Measurements from ENCODE around the gene PASD1.
"Not testable (repeated sequence)": the region's sequence is repeated elsewhere in the genome, so short reads cannot be mapped to it uniquely, and the experiment has no call there.

PASD1 gene

GRCh38 chrX:151694121-151694520 is 130.6 kb downstream of the PASD1 start:
- H3K23ac ChIP-seq (ENCODE audit: low read depth, low read length, poor library complexity) = no peak overlapping the region
- H3K9me3 ChIP-seq (replicated peaks in 1 of 2; ENCODE audit: control insufficient read depth in 2 of 2, insufficient read depth in 1 of 2, low read depth in 1 of 2, low read length in 2 of 2) = no peaks in the 10 kb centered on the region
- no peak overlapping the region for H3K27ac ChIP-seq (replicated peaks; ENCODE audit: low read length)
- H3K4me3 ChIP-seq (ENCODE audit: low read length in 2 of 2) = no peak overlapping the region
- H3K79me1 ChIP-seq (ENCODE audit: low read depth, low read length) = no peaks in the 10 kb centered on the region
- no peak overlapping the region for H3K4me2 ChIP-seq (ENCODE audit: insufficient read depth, low read length, poor library complexity, severe bottlenecking)
- no peak overlapping the region for H3K14ac ChIP-seq (ENCODE audit: low read length)
- no peak overlapping the region for H2AFZ ChIP-seq (ENCODE audit: low read length)
- peak overlapping the region; percentile 58 for H2BK15ac ChIP-seq (ENCODE audit: low read length)
- no CpG with 5 or more reads among the region's 12 CpGs for WGBS, 2 donors (ENCODE audit: extremely low coverage in 2 of 2, insufficient read length in 2 of 2, insufficient replicate concordance in 1 of 2)
- H3K4ac ChIP-seq (ENCODE audit: low read length) = no peak overlapping the region
- H4K8ac ChIP-seq (ENCODE audit: low read depth, low read length) = no peak overlapping the region
- no peak overlapping the region for H2AK5ac ChIP-seq (ENCODE audit: low read depth, low read length)
- H2BK12ac ChIP-seq (ENCODE audit: low read length) = no peak overlapping the region
- peaks cover 0 to 4% of the 10 kb centered on the region in 2 donors for H3K4me1 ChIP-seq (ENCODE audit: control insufficient read depth in 2 of 2, insufficient read depth in 1 of 2, low read depth in 1 of 2, low read length in 2 of 2)
- peaks cover 0 to 32% (median 0%) of the 10 kb centered on the region in 3 experiments for H3K27me3 ChIP-seq (ENCODE audit: control insufficient read depth in 3 of 3, insufficient read depth in 3 of 3, low read depth in 1 of 3, low read length in 3 of 3)
- H4K91ac ChIP-seq (ENCODE audit: low read depth, low read length, poor library complexity) = no peak overlapping the region
- H2BK120ac ChIP-seq (ENCODE audit: low read depth, low read length) = no peak overlapping the region
- DNase-seq (ENCODE audit: low spot score) = no peak
- H3K18ac ChIP-seq (ENCODE audit: low read length) = no peak overlapping the region
- H2BK5ac ChIP-seq (ENCODE audit: low read length) = no peak overlapping the region
- H3K9ac ChIP-seq (ENCODE audit: low read depth, low read length, poor library complexity) = no peak overlapping the region
- H3K36me3 ChIP-seq (replicated peaks in 1 of 2; ENCODE audit: control insufficient read depth in 2 of 2, insufficient read depth in 2 of 2, low read length in 2 of 2) = no peaks in the 10 kb centered on the region

GRCh38 chrX:151694661-151695582 is 131.4 kb downstream of the PASD1 start, which contains the start of gene PRRG3:
PRRG3 (plus strand) TSS chrX:151695458; CDS start chrX:151698815, 3,357 bp downstream.
- H3K4me1 ChIP-seq (ENCODE audit: control insufficient read depth in 2 of 2, insufficient read depth in 1 of 2, low read depth in 1 of 2, low read length in 2 of 2) = peaks cover 0 to 4% of the 10 kb centered on the region in 2 donors
- H2BK12ac ChIP-seq (ENCODE audit: low read length) = no peak within 1 kb of the TSS
- peaks cover 0 to 32% (median 0%) of the 10 kb centered on the region in 3 experiments for H3K27me3 ChIP-seq (ENCODE audit: control insufficient read depth in 3 of 3, insufficient read depth in 3 of 3, low read depth in 1 of 3, low read length in 3 of 3)
- peak within 1 kb of the TSS; percentile 81 for H3K9ac ChIP-seq (ENCODE audit: low read depth, low read length, poor library complexity)
- no peak within 1 kb of the TSS for H3K4ac ChIP-seq (ENCODE audit: low read length)
- no peaks in the 10 kb centered on the region for H3K9me3 ChIP-seq (replicated peaks in 1 of 2; ENCODE audit: control insufficient read depth in 2 of 2, insufficient read depth in 1 of 2, low read depth in 1 of 2, low read length in 2 of 2)
- H2BK120ac ChIP-seq (ENCODE audit: low read depth, low read length) = no peak within 1 kb of the TSS
- peak within 1 kb of the TSS; percentile 43 for H3K4me2 ChIP-seq (ENCODE audit: insufficient read depth, low read length, poor library complexity, severe bottlenecking)
- H2BK15ac ChIP-seq (ENCODE audit: low read length) = peak within 1 kb of the TSS; percentile 58
- peak within 1 kb of the TSS; percentile 92 for H3K18ac ChIP-seq (ENCODE audit: low read length)
- peak within 1 kb of the TSS; percentile 38 for H3K14ac ChIP-seq (ENCODE audit: low read length)
- WGBS, 2 donors (ENCODE audit: extremely low coverage in 2 of 2, insufficient read length in 2 of 2, insufficient replicate concordance in 1 of 2) = no CpG with 5 or more reads among the region's 100 CpGs
- no peaks in the 10 kb centered on the region for H3K79me1 ChIP-seq (ENCODE audit: low read depth, low read length)
- no peak within 1 kb of the TSS for H3K27ac ChIP-seq (replicated peaks; ENCODE audit: low read length)
- DNase-seq (ENCODE audit: low spot score) = no peak
- H2BK5ac ChIP-seq (ENCODE audit: low read length) = no peak within 1 kb of the TSS
- no peaks in the 10 kb centered on the region for H3K36me3 ChIP-seq (replicated peaks in 1 of 2; ENCODE audit: control insufficient read depth in 2 of 2, insufficient read depth in 2 of 2, low read length in 2 of 2)
- peak within 1 kb of the TSS in 1 of 2 donors; percentile 85 for H3K4me3 ChIP-seq (ENCODE audit: low read length in 2 of 2)
- no peak within 1 kb of the TSS for H4K91ac ChIP-seq (ENCODE audit: low read depth, low read length, poor library complexity)
- H4K8ac ChIP-seq (ENCODE audit: low read depth, low read length) = no peak within 1 kb of the TSS
- no peak within 1 kb of the TSS for H3K23ac ChIP-seq (ENCODE audit: low read depth, low read length, poor library complexity)
- H2AK5ac ChIP-seq (ENCODE audit: low read depth, low read length) = no peak within 1 kb of the TSS
- H2AFZ ChIP-seq (ENCODE audit: low read length) = no peak within 1 kb of the TSS

- H3K18ac ChIP-seq (ENCODE audit: low read length) = peak overlapping the region; percentile 57
Observed at GRCh38 chrX:151695583-151696340, 132.3 kb downstream of the PASD1 start.

GRCh38 chrX:151697082-151697481 is 133.6 kb downstream of the PASD1 start:
- H3K4me1 ChIP-seq (ENCODE audit: control insufficient read depth in 2 of 2, insufficient read depth in 1 of 2, low read depth in 1 of 2, low read length in 2 of 2); H3K27ac ChIP-seq (replicated peaks; ENCODE audit: low read length); H2BK5ac ChIP-seq (ENCODE audit: low read length); H2AFZ ChIP-seq (ENCODE audit: low read length); H3K23ac ChIP-seq (ENCODE audit: low read depth, low read length, poor library complexity); H2BK120ac ChIP-seq (ENCODE audit: low read depth, low read length); H3K18ac ChIP-seq (ENCODE audit: low read length); H2AK5ac ChIP-seq (ENCODE audit: low read depth, low read length); H3K4me2 ChIP-seq (ENCODE audit: insufficient read depth, low read length, poor library complexity, severe bottlenecking); H3K14ac ChIP-seq (ENCODE audit: low read length); H4K91ac ChIP-seq (ENCODE audit: low read depth, low read length, poor library complexity); H3K9me3 ChIP-seq (replicated peaks in 1 of 2; ENCODE audit: control insufficient read depth in 2 of 2, insufficient read depth in 1 of 2, low read depth in 1 of 2, low read length in 2 of 2); DNase-seq (ENCODE audit: low spot score); H2BK12ac ChIP-seq (ENCODE audit: low read length); H3K79me1 ChIP-seq (ENCODE audit: low read depth, low read length); H3K4me3 ChIP-seq (ENCODE audit: low read length in 2 of 2); H3K36me3 ChIP-seq (replicated peaks in 1 of 2; ENCODE audit: control insufficient read depth in 2 of 2, insufficient read depth in 2 of 2, low read length in 2 of 2); H4K8ac ChIP-seq (ENCODE audit: low read depth, low read length); H3K9ac ChIP-seq (ENCODE audit: low read depth, low read length, poor library complexity); H2BK15ac ChIP-seq (ENCODE audit: low read length); H3K4ac ChIP-seq (ENCODE audit: low read length): not testable (repeated sequence)
- WGBS, 2 donors (ENCODE audit: extremely low coverage in 2 of 2, insufficient read length in 2 of 2, insufficient replicate concordance in 1 of 2) = no CpG with 5 or more reads among the region's 8 CpGs
- peaks cover 0 to 35% (median 0%) of the 10 kb centered on the region in 3 experiments for H3K27me3 ChIP-seq (ENCODE audit: control insufficient read depth in 3 of 3, insufficient read depth in 3 of 3, low read depth in 1 of 3, low read length in 3 of 3)

More at GRCh38 chrX:151695583-151696340, 132.3 kb downstream of the PASD1 start:
- Histone ChIP-seq H3K36me3 (replicated peaks in 1 of 2; ENCODE audit: control insufficient read depth in 2 of 2, insufficient read depth in 2 of 2, low read length in 2 of 2) (no peaks in the 10 kb centered on the region), H3K23ac (ENCODE audit: low read depth, low read length, poor library complexity) (no peak overlapping the region), H3K4me2 (ENCODE audit: insufficient read depth, low read length, poor library complexity, severe bottlenecking) (peak overlapping the region; percentile 43), H3K9ac (ENCODE audit: low read depth, low read length, poor library complexity) (peak overlapping the region; percentile 60), H3K27me3 (ENCODE audit: control insufficient read depth in 3 of 3, insufficient read depth in 3 of 3, low read depth in 1 of 3, low read length in 3 of 3) (peaks cover 0 to 32% (median 0%) of the 10 kb centered on the region in 3 experiments), H3K14ac (ENCODE audit: low read length) (no peak overlapping the region), H3K4me1 (ENCODE audit: control insufficient read depth in 2 of 2, insufficient read depth in 1 of 2, low read depth in 1 of 2, low read length in 2 of 2) (peaks cover 0 to 4% of the 10 kb centered on the region in 2 donors), H3K4ac (ENCODE audit: low read length) (no peak overlapping the region), H4K91ac (ENCODE audit: low read depth, low read length, poor library complexity) (no peak overlapping the region), H2BK120ac (ENCODE audit: low read depth, low read length) (no peak overlapping the region), H2BK15ac (ENCODE audit: low read length) (no peak overlapping the region), H3K79me1 (ENCODE audit: low read depth, low read length) (no peaks in the 10 kb centered on the region), H4K8ac (ENCODE audit: low read depth, low read length) (no peak overlapping the region), H3K9me3 (replicated peaks in 1 of 2; ENCODE audit: control insufficient read depth in 2 of 2, insufficient read depth in 1 of 2, low read depth in 1 of 2, low read length in 2 of 2) (no peaks in the 10 kb centered on the region), H3K4me3 (ENCODE audit: low read length in 2 of 2) (peak overlapping the region in 1 of 2 donors; percentile 85), H2AFZ (ENCODE audit: low read length) (no peak overlapping the region), H2BK12ac (ENCODE audit: low read length) (no peak overlapping the region), H2BK5ac (ENCODE audit: low read length) (no peak overlapping the region), H3K27ac (replicated peaks; ENCODE audit: low read length) (no peak overlapping the region), H2AK5ac (ENCODE audit: low read depth, low read length) (no peak overlapping the region)
- WGBS, 2 donors (ENCODE audit: extremely low coverage in 2 of 2, insufficient read length in 2 of 2, insufficient replicate concordance in 1 of 2) = no CpG with 5 or more reads among the region's 19 CpGs
- no peak for DNase-seq (ENCODE audit: low spot score)
